ENCODE results near the gene CDH5.

- TF ChIP-seq CTCF (conservative IDR thresholded peaks at IDR 0.05; ENCODE audit: low read depth, low read length): peak; percentile 20; the same call in 1 of the 2 replicates
- TF ChIP-seq EZH2 (IDR thresholded peaks at IDR 0.05; ENCODE audit: low read length, unreplicated experiment): no peak
- no peak for TF ChIP-seq EZH2phosphoT487 (IDR thresholded peaks at IDR 0.05; ENCODE audit: borderline replicate concordance, low read length)
These were observed 77.6 kb downstream of the CDH5 start for GRCh38 chr16:66444049-66444481.

Data from PC-3 (cell line).